OCI-LY3 (cell line): Measurements from ENCODE around the gene SLC2A13.

Experiments used
- CTCF ChIP-seq: fragments of 200-600, 300-600 bp; sonication (generic); IDR thresholded peaks from 2 replicates; pipeline ENCODE4 v1.5.1; 2014; ENCODE audit warnings: antibody characterized with exemption, low read length, low read depth
- EZH2phosphoT487 ChIP-seq: fragments of 200-600 bp; shearing (Covaris generic); IDR thresholded peaks from 2 replicates; pipeline ENCODE4 v1.6.1; 2018; ENCODE audit warnings: antibody characterized with exemption, mixed run types, low read depth

- no peak for TF ChIP-seq CTCF
- TF ChIP-seq EZH2phosphoT487 = no peak
Observed at GRCh38 chr12:39887856-39888255, 218.0 kb downstream of the SLC2A13 start.
